ENCODE results near the gene PPP2R2C. TPM values are rescaled to one million over a fixed set of nuclear protein-coding genes. Genes with fewer than 3 reads are reported as not detected.
A peak's percentile ranks its signal among the peaks of the same experiment; 100 is the strongest.

PPP2R2C gene
- total RNA-seq, 1 donor from 2014 or later: 0.20 TPM

GRCh38 chr4:6367371-6367851 lies 105.0 kb downstream of the PPP2R2C start:
- no peak for DNase-seq (ENCODE audit: low read depth)

GRCh38 chr4:6366581-6366980 lies 105.8 kb downstream of the PPP2R2C start:
- DNase-seq (ENCODE audit: low read depth): no peak

- DNase-seq (ENCODE audit: low read depth): no peak
Observed at GRCh38 chr4:6365545-6366086, 106.8 kb downstream of the PPP2R2C start.

- no peak for DNase-seq (ENCODE audit: low read depth)
Observed at GRCh38 chr4:6364581-6364980, 107.8 kb downstream of the PPP2R2C start.

- DNase-seq (ENCODE audit: low read depth): no peak
Observed at GRCh38 chr4:6364146-6364545, 108.3 kb downstream of the PPP2R2C start.

- DNase-seq (ENCODE audit: low read depth): peak; percentile 2
Observed at GRCh38 chr4:6362896-6363295, 109.5 kb downstream of the PPP2R2C start.

- no peak for DNase-seq (ENCODE audit: low read depth)
Observed at GRCh38 chr4:6362243-6362885, 110.0 kb downstream of the PPP2R2C start.

GRCh38 chr4:6361076-6361784 lies 111.2 kb downstream of the PPP2R2C start:
- DNase-seq (ENCODE audit: low read depth): peak; percentile 8

- DNase-seq (ENCODE audit: low read depth): no peak
Observed at GRCh38 chr4:6360385-6360784, 112.0 kb downstream of the PPP2R2C start.

- no peak for DNase-seq (ENCODE audit: low read depth)
Observed at GRCh38 chr4:6359536-6360308, 112.7 kb downstream of the PPP2R2C start.

GRCh38 chr4:6357476-6357875 lies 114.9 kb downstream of the PPP2R2C start:
- DNase-seq (ENCODE audit: low read depth): no peak

- no peak for DNase-seq (ENCODE audit: low read depth)
Observed at GRCh38 chr4:6356076-6356560, 116.3 kb downstream of the PPP2R2C start.

GRCh38 chr4:6355052-6355451 lies 117.4 kb downstream of the PPP2R2C start:
- DNase-seq (ENCODE audit: low read depth): no peak

- DNase-seq (ENCODE audit: low read depth): no peak
Observed at GRCh38 chr4:6354626-6355025, 117.8 kb downstream of the PPP2R2C start.

GRCh38 chr4:6354119-6354518 lies 118.3 kb downstream of the PPP2R2C start:
- DNase-seq (ENCODE audit: low read depth): no peak

GRCh38 chr4:6352031-6352692 lies 120.3 kb downstream of the PPP2R2C start:
- no peak for DNase-seq (ENCODE audit: low read depth)

GRCh38 chr4:6351246-6352000 lies 121.0 kb downstream of the PPP2R2C start:
- DNase-seq (ENCODE audit: low read depth): no peak

- no peak for DNase-seq (ENCODE audit: low read depth)
Observed at GRCh38 chr4:6350646-6351045, 121.8 kb downstream of the PPP2R2C start.

- no peak for DNase-seq (ENCODE audit: low read depth)
Observed at GRCh38 chr4:6349896-6350603, 122.4 kb downstream of the PPP2R2C start.

- no peak for DNase-seq (ENCODE audit: low read depth)
Observed at GRCh38 chr4:6348408-6348807, 124.0 kb downstream of the PPP2R2C start.
